ENCODE data around the gene ECHS1.
"Not testable (repeated sequence)": the region's sequence is repeated elsewhere in the genome, so short reads cannot be mapped to it uniquely, and the experiment has no call there.

ECHS1 gene

GRCh38 chr10:133326745-133327650, 46.2 kb downstream of the ECHS1 start:
- no peak for TF ChIP-seq CTCF (conservative IDR thresholded peaks at IDR 0.05; ENCODE audit: low read depth, low read length)
- peak; percentile 42 for DNase-seq (ENCODE audit: low read depth)
- H3K4me3 ChIP-seq (ENCODE audit: low read depth, low read length): no peak overlapping the region

GRCh38 chr10:133326223-133326551, 47.0 kb downstream of the ECHS1 start:
- peak overlapping the region; percentile 51 for H3K4me3 ChIP-seq (ENCODE audit: low read depth, low read length)
- no peak for TF ChIP-seq CTCF (conservative IDR thresholded peaks at IDR 0.05; ENCODE audit: low read depth, low read length)
- DNase-seq (ENCODE audit: low read depth): no peak

GRCh38 chr10:133325440-133326222, 47.5 kb downstream of the ECHS1 start:
- TF ChIP-seq CTCF (conservative IDR thresholded peaks at IDR 0.05; ENCODE audit: low read depth, low read length): no peak
- H3K4me3 ChIP-seq (ENCODE audit: low read depth, low read length): peak overlapping the region; percentile 51
- DNase-seq (ENCODE audit: low read depth): no peak

- no peak for TF ChIP-seq CTCF (conservative IDR thresholded peaks at IDR 0.05; ENCODE audit: low read depth, low read length)
- DNase-seq (ENCODE audit: low read depth): no peak
- no peak overlapping the region for H3K4me3 ChIP-seq (ENCODE audit: low read depth, low read length)
Measured at GRCh38 chr10:133324857-133325260, 48.3 kb downstream of the ECHS1 start.

- TF ChIP-seq CTCF (conservative IDR thresholded peaks at IDR 0.05; ENCODE audit: low read depth, low read length): no peak
- peak; percentile 72 for DNase-seq (ENCODE audit: low read depth)
- H3K4me3 ChIP-seq (ENCODE audit: low read depth, low read length): peak overlapping the region; percentile 41
Measured at GRCh38 chr10:133324198-133324792, 48.9 kb downstream of the ECHS1 start.

GRCh38 chr10:133322064-133322709, 51.0 kb downstream of the ECHS1 start:
- not testable (repeated sequence) for DNase-seq (ENCODE audit: low read depth); H3K4me3 ChIP-seq (ENCODE audit: low read depth, low read length)

GRCh38 chr10:133320852-133321422, 52.2 kb downstream of the ECHS1 start:
- not testable (repeated sequence) for DNase-seq (ENCODE audit: low read depth)

More at GRCh38 chr10:133320852-133321422, 52.2 kb downstream of the ECHS1 start:
- not testable (repeated sequence) for H3K4me3 ChIP-seq (ENCODE audit: low read depth, low read length)
